ENCODE results near the gene STK4.

STK4 gene

DNA sequence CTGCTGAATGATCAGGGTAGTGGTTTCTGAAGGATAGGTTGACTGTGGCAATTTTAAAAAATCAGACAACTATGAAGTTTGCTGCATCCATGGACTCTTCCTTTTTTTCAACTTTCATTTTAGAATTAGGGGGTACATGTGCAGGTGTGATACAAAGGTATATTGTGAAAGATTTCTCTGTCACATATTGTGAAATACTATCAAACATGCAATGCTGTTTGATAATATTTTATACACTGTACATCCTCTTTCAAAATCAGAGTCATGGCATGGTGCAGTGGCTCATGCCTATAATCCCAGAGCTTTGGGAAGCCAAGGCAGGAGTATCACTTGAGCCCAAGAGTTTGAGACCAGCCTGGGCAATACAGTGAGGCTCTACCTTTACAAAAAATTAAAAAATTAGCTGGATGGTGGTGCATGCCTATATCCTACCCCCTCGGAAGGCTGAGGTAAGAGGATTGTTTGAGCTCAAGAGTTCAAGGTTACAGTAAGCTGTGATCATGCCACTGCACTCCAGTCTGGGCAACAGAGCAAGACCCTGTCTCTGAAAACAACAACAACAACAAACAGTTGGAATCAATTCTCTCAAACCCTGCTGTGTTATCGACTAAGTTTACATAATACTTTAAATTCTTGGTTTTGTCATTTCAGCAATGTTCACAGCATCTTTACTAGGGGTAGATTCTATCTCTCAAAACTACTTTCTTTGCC, 153.4 kb downstream of the STK4 start:
- no peak for DNase-seq

DNA sequence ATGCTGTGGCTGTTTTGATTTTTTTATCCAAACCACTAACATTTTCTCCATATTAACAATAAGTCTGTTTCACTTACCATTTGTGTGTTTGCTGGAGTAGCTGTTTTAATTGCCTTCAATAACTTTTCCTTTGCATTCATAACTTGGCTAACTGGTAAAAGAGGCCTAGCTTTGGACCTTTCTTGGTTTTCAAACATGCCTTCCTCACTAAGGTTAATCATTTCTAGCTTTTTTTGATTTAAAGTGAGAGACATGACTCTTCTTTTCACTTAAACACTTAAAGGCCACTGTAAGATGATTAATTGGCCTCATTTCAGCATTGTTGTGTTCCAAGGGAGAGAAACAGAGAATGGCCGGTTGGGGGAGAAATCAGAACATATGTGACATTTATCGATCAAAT, 155.1 kb downstream of the STK4 start:
- DNase-seq = no peak

DNA sequence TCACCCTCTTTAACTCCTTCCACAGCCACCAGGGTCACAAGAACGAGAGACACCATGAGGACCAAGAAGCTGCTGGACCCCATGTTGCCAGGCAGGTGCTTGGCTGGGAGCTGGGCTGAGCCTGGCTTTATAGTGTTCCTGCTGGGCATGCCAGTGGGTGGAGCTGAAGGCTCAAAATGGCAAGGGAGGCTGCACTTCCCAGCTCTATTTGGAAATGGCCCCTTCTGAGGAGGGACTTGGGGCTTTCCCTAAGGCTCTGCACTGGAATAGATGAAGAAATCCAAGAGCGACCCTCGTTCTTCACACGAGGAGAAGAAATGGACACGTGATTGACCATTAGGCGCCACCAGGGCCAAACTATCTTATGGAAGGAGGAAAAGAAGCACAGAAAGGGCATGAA, 158.1 kb downstream of the STK4 start, which contains the start of gene WFDC12:
TSS of gene WFDC12 (minus strand) at position 101 of the 400 bp plus-strand sequence. CDS start at position 83, 18 bp downstream.
- no peak for DNase-seq

DNA sequence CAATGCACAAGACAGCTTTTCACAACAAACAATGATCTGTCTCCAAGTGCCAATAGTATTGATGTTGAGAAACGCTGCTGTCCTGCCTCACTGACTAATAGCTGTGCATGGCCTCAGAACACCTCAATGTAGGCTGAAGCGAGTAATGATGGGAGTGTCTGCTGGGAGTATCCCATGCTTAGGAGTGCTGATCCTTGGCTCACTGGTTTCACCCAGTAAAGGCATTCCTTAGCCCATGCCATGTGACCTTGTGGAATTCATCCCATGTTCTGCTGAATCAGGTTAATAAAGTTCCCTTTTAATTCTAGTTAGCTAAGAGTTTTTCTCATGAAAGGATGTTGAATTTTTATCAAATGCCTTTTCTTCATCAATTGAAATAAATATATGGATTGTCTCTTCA, 161.8 kb downstream of the STK4 start:
- no peak for DNase-seq

Measured in NCI-H1417 treated with DMSO at 0.1 percent for 48 hours (cell line).